ENCODE results near the gene CAMK2N1. TPM values are rescaled to one million over a fixed set of nuclear protein-coding genes. Genes with fewer than 3 reads are reported as not detected.
"Not testable (repeated sequence)": the region's sequence is repeated elsewhere in the genome, so short reads cannot be mapped to it uniquely, and the experiment has no call there.

CAMK2N1 gene
- total and polyA plus RNA-seq, 4 donors, result 12.3 to 15.1 (median 13.9) TPM

- 22% methylated on average over 17 of the region's 17 CpGs for WGBS
These were observed 36.2 kb upstream of the CAMK2N1 start for GRCh38 chr1:20521960-20522861.

DNA sequence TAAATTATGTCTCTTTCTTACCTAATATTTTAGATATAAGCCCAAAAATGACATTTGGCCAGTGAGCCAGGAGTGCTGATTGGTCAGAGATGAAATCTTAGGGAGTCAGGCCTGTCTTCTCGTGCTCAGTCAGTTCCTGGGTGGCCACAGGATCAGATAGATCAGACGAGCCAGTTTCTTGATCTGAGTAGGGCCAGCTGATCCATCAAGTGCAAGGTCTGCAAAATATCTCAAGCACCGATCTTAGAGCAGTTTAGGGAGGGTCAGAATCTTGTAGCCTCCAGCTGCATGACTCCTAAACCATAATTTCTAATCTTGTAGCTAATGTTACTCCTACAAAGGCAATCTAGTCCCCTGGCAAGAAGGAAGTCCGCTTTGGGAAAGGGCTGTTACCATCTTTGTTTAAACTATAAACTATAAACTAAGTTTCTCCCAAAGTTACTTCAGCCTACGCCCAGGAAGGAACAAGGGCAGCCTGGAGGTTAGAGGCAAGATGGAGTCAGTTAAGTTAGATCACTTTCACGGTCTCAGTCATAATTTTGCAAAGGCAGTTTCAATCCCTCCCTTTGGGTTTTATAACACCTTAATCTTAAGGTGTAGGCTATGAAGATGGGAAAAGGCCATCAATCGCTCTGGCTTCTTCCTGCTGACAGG lies 33.7 kb upstream of the CAMK2N1 start:
- DNase-seq (ENCODE audit: low spot score); H3K27ac ChIP-seq (ENCODE audit: low read depth in 1 of 2, low read length in 2 of 2); H3K9ac ChIP-seq (ENCODE audit: low read depth in 1 of 2, low read length in 2 of 2); H3K4me3 ChIP-seq (ENCODE audit: low read depth in 1 of 3, low read length in 3 of 3); H3K27me3 ChIP-seq (ENCODE audit: control insufficient read depth in 4 of 4, insufficient read depth in 4 of 4, low read length in 3 of 4); H3K36me3 ChIP-seq (ENCODE audit: control insufficient read depth in 4 of 4, insufficient read depth in 3 of 4, low read depth in 1 of 4, low read length in 3 of 4); H3K9me3 ChIP-seq (ENCODE audit: control insufficient read depth in 4 of 4, low read length in 3 of 4); H3K4me1 ChIP-seq (ENCODE audit: control insufficient read depth in 4 of 4, insufficient read depth in 4 of 4, low read length in 3 of 4): not testable (repeated sequence)
- 63% methylated on average over 7 of the region's 7 CpGs for WGBS

More at GRCh38 chr1:20521960-20522861, 36.2 kb upstream of the CAMK2N1 start:
- Histone ChIP-seq H3K27me3 (ENCODE audit: control insufficient read depth in 4 of 4, insufficient read depth in 4 of 4, low read length in 3 of 4) (no peaks in the 10 kb centered on the region), H3K9ac (ENCODE audit: low read depth in 1 of 2, low read length in 2 of 2) (no peak overlapping the region), H3K36me3 (ENCODE audit: control insufficient read depth in 4 of 4, insufficient read depth in 3 of 4, low read depth in 1 of 4, low read length in 3 of 4) (no peaks in the 10 kb centered on the region), H3K27ac (ENCODE audit: low read depth in 1 of 2, low read length in 2 of 2) (no peak overlapping the region), H3K9me3 (ENCODE audit: control insufficient read depth in 4 of 4, low read length in 3 of 4) (no peaks in the 10 kb centered on the region), H3K4me3 (ENCODE audit: low read depth in 1 of 3, low read length in 3 of 3) (no peak overlapping the region), H3K4me1 (ENCODE audit: control insufficient read depth in 4 of 4, insufficient read depth in 4 of 4, low read length in 3 of 4) (peaks cover 0 to 3% (median 0%) of the 10 kb centered on the region in 4 donors)
- DNase-seq (ENCODE audit: low spot score), result peak; percentile 75
- TF ChIP-seq, protein P1, sequence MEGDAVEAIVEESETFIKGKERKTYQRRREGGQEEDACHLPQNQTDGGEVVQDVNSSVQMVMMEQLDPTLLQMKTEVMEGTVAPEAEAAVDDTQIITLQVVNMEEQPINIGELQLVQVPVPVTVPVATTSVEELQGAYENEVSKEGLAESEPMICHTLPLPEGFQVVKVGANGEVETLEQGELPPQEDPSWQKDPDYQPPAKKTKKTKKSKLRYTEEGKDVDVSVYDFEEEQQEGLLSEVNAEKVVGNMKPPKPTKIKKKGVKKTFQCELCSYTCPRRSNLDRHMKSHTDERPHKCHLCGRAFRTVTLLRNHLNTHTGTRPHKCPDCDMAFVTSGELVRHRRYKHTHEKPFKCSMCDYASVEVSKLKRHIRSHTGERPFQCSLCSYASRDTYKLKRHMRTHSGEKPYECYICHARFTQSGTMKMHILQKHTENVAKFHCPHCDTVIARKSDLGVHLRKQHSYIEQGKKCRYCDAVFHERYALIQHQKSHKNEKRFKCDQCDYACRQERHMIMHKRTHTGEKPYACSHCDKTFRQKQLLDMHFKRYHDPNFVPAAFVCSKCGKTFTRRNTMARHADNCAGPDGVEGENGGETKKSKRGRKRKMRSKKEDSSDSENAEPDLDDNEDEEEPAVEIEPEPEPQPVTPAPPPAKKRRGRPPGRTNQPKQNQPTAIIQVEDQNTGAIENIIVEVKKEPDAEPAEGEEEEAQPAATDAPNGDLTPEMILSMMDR (IDR thresholded peaks at IDR 0.05; ENCODE audit: low read depth, low read length, missing input control), result peak; percentile 90
- no peak for TF ChIP-seq HNF4A (conservative IDR thresholded peaks at IDR 0.05)
- TF ChIP-seq MAX (IDR thresholded peaks at IDR 0.05), result no peak
- TF ChIP-seq EGR1 (IDR thresholded peaks at IDR 0.05; ENCODE audit: low read depth in 2 of 2), result no peak
- TF ChIP-seq GABPA (IDR thresholded peaks at IDR 0.05 in 1 of 2, conservative IDR thresholded peaks at IDR 0.05 in 1 of 2), result no peak
- TF ChIP-seq ZBTB33 (IDR thresholded peaks at IDR 0.05), result no peak
- no peak for TF ChIP-seq HNF4G (IDR thresholded peaks at IDR 0.05)
- TF ChIP-seq RAD21 (IDR thresholded peaks at IDR 0.05), result peak; percentile 95
